HPDE6-E6E7 (cell line): ENCODE data around the gene FAM83C.
A peak's percentile ranks its signal among the peaks of the same experiment; 100 is the strongest.

ENCODE experiments used
- DNase-seq: peaks from one replicate; pipeline ENCODE4 v3.0.0; 2011; ENCODE audit warnings: missing footprints; ENCODE audit errors: extremely low spot score

Gene FAM83C

GRCh38 chr20:35284267-35284991 lies 7.8 kb downstream of the FAM83C start, which contains the start of gene EIF6:
Gene EIF6, minus strand, starts transcription at chr20:35284772. Its CDS starts 285 bp downstream, at chr20:35284487.
- DNase-seq = peak; percentile 96

DNA sequence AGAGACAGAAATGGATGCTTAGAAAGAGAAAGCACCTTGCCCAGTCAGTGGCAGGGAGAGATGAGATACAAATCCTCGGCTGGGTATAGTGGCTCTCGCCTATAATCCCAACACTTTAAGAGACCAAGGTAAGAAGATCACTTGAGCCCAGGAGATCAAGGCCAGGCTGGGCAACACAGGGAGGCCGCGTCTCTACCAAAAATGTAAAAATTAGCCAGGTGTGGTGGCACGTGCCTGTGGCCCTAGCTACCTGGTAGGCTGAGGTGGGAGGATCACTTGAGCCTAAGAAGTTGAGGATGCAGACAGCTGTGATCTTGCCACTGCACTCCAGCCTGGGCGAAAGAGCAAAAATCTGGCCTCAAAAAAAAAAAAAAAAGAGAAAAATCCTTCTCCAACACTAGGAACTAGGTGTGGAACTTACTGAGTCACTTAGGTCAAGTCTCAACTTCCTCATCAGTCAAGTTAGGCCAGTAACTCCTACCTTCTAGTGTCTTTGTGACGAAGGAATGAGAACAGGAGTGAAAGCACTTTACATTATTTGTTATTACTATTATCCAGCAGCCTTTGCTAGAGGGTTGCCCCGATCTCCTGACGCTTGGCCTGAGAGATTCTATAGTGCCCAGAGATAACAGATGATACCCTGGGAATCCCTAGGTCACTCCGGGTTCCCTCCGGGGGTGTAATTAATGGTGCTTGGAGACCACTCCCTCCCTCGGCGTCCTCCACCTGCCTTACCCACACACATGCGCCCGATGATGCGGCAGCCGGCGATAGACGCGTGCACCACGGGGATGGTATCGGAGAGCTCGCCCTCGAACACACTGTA lies 8.6 kb downstream of the FAM83C start:
- DNase-seq = no peak

DNA sequence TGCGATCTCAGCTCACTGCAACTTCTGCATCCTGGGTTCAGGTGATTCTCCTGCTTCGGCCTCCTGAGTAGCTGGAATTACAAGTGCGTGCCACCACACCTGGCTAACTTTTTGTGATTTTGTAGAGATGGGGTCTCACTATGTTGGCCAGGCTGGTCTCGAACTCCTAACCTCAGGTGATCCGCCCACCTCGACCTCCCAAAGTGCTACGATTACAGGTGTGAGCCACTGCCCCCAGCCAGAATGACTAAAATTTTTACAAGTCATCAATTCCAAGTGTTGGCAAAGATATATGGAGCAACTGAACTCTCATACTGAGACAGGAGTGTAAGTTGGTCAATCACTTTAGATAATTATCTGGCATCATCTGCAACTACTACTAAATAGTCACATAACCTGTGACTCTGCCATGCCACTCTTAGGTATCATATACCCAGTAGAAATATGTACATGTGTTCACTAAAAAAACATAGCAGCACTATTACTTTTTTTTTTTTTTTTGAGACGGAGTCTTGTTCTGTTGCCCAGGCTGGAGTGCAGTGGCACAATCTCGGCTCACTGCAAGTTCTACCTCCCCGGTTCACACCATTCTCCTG lies 10.6 kb downstream of the FAM83C start:
- DNase-seq = no peak

GRCh38 chr20:35280523-35280922 lies 11.7 kb downstream of the FAM83C start:
- no peak for DNase-seq

DNA sequence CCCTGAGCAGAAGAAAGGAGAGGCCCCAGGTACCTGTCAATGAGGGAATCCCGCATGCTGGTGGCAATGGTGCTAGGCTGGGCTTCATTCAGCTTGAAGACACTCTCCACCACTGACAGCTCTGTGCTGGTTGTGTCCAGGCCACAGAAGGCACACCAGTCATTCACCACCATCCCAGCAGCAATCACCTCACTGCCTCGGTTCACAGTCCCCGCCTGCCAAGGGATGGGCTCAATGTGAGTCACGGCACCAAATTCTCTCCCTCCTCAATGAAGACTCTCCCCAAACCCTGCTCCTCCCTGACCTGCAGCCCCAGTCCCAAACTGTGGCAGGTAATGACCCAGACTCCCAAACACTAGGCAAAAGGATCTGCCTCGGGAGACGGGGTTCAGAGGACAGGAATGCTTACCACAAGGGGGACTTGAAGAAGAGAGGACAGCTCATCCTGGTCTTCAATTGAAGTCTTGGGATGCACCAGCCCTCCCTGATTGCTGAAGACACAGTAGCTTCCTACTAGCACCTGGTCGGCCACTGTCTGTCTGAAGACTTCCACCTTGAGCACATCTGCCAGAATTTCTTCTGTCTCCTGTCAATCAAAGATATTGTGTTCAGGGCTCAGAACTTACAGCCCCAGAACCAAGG lies 12.6 kb downstream of the FAM83C start:
- no peak for DNase-seq

DNA sequence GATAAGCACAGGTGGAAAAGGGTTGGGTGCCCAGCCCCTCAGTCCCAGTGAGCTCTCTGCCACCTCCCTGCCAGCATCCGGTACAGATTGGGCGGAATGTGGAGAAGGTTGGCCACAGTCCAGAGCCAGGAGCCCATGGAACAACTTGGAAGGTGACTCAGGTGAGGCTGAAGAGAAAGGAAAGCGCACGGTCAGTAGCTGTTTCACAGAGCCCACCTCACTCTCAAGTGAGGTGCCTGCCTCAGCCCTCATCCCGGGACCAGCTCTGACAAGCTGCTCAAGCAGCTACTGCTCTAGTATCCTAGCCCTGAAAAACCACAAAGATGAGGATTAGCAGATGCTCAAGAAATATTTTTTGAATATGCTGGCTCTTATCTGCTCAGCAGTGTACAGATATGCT lies 13.2 kb downstream of the FAM83C start:
- no peak for DNase-seq

- DNase-seq = peak; percentile 89
Measured at GRCh38 chr20:35277531-35278395, 14.5 kb downstream of the FAM83C start, which contains the start of gene MMP24OS. Gene MMP24OS, minus strand, starts transcription at chr20:35278122. Its CDS starts 193 bp downstream, at chr20:35277929.

- no peak for DNase-seq
Measured at GRCh38 chr20:35277127-35277526, 15.1 kb downstream of the FAM83C start.

- DNase-seq = no peak
Measured at GRCh38 chr20:35276408-35276807, 15.8 kb downstream of the FAM83C start.

- DNase-seq = no peak
Measured at GRCh38 chr20:35275741-35276251, 16.4 kb downstream of the FAM83C start.

GRCh38 chr20:35274172-35275092 lies 17.8 kb downstream of the FAM83C start:
- no peak for DNase-seq

DNA sequence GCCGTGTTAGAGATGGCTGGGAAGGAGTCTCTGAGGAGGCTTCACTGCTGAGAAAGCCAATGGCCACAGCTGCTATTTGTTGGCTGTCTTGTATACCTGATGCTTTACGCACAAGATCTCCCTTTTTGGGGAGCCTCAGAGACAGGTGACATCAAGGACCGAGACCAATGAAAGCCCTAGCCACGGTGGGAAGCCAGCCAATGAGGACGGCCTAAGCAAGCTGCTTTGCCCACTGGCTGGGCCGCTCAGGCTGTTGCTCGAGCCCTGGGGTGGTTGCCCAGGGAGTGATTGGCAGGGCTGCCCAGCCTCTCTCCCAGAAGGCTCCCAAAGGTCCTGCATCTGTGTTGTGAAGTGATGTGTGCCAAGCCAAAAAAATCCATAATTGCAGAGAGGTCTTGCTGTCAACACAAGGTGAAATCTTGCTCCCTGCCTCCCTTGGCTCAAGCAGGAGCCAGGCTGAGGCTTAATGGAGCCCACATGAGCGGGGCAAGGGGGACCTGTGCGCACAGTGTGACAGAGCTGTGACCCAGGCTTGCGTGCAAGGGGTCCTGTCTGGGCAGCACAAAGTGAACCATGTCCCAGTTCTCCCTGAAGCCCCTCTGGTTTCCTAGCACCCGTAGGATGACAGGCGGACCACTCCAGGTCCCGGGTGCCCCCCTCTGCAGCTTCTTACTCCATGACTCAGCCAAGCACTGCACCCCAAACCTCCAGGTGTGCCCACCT lies 18.6 kb downstream of the FAM83C start:
- DNase-seq = no peak

DNA sequence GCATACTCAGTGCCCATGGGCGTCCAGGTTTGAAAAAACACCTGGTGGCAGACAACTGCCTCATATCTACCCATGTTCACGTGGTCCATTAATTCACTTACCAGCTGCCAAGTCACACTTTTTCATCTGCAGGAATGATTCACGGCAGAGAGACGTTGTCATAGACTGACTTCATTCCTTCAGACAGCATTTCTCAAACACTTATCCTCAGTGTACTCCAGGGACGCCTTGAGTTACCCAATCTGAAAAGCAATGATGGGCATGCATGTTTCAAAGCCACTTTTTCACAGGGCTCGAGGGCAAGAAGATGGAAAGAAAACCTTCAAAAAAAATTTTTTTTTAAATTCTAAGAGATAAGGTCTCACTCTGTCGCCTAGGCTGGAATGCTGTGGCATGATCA lies 20.3 kb downstream of the FAM83C start:
- peak; percentile 49 for DNase-seq

DNA sequence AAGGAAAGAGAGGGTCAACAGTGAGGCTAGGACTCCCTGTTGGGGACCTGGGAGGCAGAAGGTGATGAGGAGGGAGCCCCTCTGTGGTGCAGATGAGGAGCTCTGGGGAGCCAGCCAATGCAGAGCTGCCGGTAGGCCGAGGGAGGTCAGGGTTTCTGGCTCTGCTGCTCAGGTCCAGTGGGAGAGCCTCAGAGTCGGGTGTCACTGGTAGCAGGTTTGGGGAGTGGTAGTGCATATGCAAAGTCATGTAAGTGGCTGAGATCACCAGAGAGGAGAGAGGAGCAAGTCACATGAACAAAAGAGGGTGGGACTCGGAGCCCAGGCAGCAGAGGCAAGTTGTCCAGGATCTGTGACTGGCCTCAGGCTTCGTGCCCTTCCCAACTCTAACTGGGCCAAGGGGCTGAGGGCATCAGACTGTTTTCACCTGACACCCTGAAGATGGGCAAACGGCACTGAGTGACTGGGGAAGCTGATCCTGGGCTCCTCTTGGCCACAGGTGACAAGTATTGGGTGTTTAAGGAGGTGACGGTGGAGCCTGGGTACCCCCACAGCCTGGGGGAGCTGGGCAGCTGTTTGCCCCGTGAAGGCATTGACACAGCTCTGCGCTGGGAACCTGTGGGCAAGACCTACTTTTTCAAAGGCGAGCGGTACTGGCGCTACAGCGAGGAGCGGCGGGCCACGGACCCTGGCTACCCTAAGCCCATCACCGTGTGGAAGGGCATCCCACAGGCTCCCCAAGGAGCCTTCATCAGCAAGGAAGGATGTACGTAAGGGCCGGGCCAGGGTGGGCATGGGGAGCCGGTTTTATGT lies 20.9 kb downstream of the FAM83C start:
- no peak for DNase-seq

GRCh38 chr20:35270021-35270902 lies 22.0 kb downstream of the FAM83C start:
- no peak for DNase-seq

GRCh38 chr20:35269055-35269781 lies 23.0 kb downstream of the FAM83C start:
- DNase-seq = peak; percentile 84
